ENCODE measurements around the gene LRBA. TPM values are rescaled to one million over a fixed set of nuclear protein-coding genes. Genes with fewer than 3 reads are reported as not detected.

The LRBA gene
- total and polyA plus RNA-seq, 9 of the 15 experiments (the other 6 are each of a cell fraction or from before 2014, with no cell fraction given), result 24.2 to 88.7 (median 59.7) TPM

- TF ChIP-seq, protein P1, sequence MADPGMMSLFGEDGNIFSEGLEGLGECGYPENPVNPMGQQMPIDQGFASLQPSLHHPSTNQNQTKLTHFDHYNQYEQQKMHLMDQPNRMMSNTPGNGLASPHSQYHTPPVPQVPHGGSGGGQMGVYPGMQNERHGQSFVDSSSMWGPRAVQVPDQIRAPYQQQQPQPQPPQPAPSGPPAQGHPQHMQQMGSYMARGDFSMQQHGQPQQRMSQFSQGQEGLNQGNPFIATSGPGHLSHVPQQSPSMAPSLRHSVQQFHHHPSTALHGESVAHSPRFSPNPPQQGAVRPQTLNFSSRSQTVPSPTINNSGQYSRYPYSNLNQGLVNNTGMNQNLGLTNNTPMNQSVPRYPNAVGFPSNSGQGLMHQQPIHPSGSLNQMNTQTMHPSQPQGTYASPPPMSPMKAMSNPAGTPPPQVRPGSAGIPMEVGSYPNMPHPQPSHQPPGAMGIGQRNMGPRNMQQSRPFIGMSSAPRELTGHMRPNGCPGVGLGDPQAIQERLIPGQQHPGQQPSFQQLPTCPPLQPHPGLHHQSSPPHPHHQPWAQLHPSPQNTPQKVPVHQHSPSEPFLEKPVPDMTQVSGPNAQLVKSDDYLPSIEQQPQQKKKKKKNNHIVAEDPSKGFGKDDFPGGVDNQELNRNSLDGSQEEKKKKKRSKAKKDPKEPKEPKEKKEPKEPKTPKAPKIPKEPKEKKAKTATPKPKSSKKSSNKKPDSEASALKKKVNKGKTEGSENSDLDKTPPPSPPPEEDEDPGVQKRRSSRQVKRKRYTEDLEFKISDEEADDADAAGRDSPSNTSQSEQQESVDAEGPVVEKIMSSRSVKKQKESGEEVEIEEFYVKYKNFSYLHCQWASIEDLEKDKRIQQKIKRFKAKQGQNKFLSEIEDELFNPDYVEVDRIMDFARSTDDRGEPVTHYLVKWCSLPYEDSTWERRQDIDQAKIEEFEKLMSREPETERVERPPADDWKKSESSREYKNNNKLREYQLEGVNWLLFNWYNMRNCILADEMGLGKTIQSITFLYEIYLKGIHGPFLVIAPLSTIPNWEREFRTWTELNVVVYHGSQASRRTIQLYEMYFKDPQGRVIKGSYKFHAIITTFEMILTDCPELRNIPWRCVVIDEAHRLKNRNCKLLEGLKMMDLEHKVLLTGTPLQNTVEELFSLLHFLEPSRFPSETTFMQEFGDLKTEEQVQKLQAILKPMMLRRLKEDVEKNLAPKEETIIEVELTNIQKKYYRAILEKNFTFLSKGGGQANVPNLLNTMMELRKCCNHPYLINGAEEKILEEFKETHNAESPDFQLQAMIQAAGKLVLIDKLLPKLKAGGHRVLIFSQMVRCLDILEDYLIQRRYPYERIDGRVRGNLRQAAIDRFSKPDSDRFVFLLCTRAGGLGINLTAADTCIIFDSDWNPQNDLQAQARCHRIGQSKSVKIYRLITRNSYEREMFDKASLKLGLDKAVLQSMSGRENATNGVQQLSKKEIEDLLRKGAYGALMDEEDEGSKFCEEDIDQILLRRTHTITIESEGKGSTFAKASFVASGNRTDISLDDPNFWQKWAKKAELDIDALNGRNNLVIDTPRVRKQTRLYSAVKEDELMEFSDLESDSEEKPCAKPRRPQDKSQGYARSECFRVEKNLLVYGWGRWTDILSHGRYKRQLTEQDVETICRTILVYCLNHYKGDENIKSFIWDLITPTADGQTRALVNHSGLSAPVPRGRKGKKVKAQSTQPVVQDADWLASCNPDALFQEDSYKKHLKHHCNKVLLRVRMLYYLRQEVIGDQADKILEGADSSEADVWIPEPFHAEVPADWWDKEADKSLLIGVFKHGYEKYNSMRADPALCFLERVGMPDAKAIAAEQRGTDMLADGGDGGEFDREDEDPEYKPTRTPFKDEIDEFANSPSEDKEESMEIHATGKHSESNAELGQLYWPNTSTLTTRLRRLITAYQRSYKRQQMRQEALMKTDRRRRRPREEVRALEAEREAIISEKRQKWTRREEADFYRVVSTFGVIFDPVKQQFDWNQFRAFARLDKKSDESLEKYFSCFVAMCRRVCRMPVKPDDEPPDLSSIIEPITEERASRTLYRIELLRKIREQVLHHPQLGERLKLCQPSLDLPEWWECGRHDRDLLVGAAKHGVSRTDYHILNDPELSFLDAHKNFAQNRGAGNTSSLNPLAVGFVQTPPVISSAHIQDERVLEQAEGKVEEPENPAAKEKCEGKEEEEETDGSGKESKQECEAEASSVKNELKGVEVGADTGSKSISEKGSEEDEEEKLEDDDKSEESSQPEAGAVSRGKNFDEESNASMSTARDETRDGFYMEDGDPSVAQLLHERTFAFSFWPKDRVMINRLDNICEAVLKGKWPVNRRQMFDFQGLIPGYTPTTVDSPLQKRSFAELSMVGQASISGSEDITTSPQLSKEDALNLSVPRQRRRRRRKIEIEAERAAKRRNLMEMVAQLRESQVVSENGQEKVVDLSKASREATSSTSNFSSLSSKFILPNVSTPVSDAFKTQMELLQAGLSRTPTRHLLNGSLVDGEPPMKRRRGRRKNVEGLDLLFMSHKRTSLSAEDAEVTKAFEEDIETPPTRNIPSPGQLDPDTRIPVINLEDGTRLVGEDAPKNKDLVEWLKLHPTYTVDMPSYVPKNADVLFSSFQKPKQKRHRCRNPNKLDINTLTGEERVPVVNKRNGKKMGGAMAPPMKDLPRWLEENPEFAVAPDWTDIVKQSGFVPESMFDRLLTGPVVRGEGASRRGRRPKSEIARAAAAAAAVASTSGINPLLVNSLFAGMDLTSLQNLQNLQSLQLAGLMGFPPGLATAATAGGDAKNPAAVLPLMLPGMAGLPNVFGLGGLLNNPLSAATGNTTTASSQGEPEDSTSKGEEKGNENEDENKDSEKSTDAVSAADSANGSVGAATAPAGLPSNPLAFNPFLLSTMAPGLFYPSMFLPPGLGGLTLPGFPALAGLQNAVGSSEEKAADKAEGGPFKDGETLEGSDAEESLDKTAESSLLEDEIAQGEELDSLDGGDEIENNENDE (IDR thresholded peaks at IDR 0.05; ENCODE audit: low read depth, low read length), result no peak
- TF ChIP-seq KDM1A (IDR thresholded peaks at IDR 0.05) (no peak), ZNF695 (CRISPR knock-in tag; IDR thresholded peaks at IDR 0.05) (peak; percentile 79; the same call in 1 of the 2 replicates), FIP1L1 (IDR thresholded peaks at IDR 0.05; ENCODE audit: low read depth, low read length, poor library complexity, severe bottlenecking) (no peak), THAP7 (CRISPR knock-in tag; IDR thresholded peaks at IDR 0.05) (no peak), GATA2 (CRISPR knock-in tag; IDR thresholded peaks at IDR 0.05) (no peak), MAZ (CRISPR knock-in tag; conservative IDR thresholded peaks at IDR 0.05 in 1 of 2, IDR thresholded peaks at IDR 0.05 in 1 of 2) (no peak; a peak in 1 of 4 replicates), ZNF644 (tag; IDR thresholded peaks at IDR 0.05; ENCODE audit: low read depth) (peak; percentile 98), EHMT2 (IDR thresholded peaks at IDR 0.05) (no peak), MECOM (CRISPR knock-in tag; IDR thresholded peaks at IDR 0.05) (peak; percentile 98), RBM22 (IDR thresholded peaks at IDR 0.05; ENCODE audit: low read depth, low read length, poor library complexity, severe bottlenecking) (no peak), ZNF3 (CRISPR knock-in tag; IDR thresholded peaks at IDR 0.05) (no peak), TGIF2 (CRISPR knock-in tag; IDR thresholded peaks at IDR 0.05) (no peak), PRMT5 (CRISPR knock-in tag; IDR thresholded peaks at IDR 0.05) (no peak), ZNF766 (CRISPR knock-in tag; conservative IDR thresholded peaks at IDR 0.05) (peak; percentile 98), ZNF224 (CRISPR knock-in tag; IDR thresholded peaks at IDR 0.05) (no peak)
Observed at GRCh38 chr4:151038452-151039157, 23.5 kb upstream of the LRBA start (continued).

All from K562 (cell line).